Inferior parietal cortex (tissue), 1 donor: ENCODE data around the gene RTN1.

Experiments used
- DNase-seq: peaks from one replicate; pipeline ENCODE4 v3.0.0-alpha.2; 2016; ENCODE audit errors: extremely low spot score

RTN1 gene, protein sequence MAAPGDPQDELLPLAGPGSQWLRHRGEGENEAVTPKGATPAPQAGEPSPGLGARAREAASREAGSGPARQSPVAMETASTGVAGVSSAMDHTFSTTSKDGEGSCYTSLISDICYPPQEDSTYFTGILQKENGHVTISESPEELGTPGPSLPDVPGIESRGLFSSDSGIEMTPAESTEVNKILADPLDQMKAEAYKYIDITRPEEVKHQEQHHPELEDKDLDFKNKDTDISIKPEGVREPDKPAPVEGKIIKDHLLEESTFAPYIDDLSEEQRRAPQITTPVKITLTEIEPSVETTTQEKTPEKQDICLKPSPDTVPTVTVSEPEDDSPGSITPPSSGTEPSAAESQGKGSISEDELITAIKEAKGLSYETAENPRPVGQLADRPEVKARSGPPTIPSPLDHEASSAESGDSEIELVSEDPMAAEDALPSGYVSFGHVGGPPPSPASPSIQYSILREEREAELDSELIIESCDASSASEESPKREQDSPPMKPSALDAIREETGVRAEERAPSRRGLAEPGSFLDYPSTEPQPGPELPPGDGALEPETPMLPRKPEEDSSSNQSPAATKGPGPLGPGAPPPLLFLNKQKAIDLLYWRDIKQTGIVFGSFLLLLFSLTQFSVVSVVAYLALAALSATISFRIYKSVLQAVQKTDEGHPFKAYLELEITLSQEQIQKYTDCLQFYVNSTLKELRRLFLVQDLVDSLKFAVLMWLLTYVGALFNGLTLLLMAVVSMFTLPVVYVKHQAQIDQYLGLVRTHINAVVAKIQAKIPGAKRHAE

DNA sequence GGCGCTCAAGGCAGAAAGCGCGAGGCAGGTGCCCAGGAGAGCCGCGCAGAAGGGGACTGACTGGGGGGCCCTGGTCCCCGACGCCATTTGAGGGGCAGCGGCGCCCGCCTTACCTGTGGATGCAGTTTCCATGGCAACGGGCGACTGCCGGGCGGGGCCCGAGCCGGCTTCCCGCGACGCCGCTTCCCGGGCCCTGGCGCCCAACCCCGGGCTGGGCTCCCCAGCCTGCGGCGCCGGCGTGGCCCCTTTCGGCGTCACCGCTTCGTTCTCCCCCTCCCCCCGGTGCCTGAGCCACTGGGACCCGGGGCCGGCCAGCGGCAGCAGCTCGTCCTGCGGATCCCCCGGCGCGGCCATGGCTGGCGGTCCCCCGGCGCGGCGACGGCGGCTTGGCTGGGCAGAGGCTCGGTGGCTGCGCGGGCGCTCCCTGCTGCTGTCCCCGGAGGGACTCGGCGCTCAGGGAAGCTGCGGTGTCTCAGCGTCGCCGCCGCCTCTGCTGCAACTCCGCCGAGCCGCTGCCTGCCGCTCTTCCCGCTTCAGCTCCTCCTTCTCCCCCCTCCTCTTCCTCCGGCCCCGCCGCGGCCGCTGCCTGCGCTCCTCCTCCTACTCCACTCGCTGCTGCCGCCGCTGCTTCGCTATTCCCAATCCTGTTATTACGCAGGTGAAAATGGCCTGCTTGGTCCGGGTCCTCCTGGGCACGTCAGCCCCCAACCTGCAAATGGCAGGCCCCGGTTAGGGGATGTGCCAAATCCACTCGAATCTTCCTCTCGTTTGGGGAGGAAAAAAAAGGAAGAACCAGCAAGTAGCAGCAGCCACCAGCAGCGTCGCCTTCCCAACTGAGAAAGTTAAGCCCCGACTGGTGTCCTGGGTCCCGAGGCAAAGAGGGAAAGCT, at the start of gene RTN1:
RTN1 (minus strand) TSS at position 500 of the 889 bp plus-strand sequence; CDS start at position 354, 146 bp downstream.
- peak; percentile 75 for DNase-seq

DNA sequence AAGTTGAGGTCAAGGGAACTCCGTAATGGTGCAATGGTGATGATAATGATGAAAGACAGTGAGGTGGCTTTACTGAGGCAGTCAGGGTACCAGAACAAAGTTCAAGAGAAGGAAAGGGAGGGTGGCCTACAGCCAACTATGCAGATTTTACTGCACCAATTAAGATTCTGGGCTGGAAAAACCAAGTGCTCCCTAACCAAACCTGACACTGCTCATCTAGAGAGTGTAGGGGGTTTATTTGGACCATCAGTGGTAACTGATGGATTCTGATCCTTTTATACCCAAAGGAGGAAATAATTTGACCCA, 49.8 kb upstream of the RTN1 start:
- DNase-seq, result no peak

DNA sequence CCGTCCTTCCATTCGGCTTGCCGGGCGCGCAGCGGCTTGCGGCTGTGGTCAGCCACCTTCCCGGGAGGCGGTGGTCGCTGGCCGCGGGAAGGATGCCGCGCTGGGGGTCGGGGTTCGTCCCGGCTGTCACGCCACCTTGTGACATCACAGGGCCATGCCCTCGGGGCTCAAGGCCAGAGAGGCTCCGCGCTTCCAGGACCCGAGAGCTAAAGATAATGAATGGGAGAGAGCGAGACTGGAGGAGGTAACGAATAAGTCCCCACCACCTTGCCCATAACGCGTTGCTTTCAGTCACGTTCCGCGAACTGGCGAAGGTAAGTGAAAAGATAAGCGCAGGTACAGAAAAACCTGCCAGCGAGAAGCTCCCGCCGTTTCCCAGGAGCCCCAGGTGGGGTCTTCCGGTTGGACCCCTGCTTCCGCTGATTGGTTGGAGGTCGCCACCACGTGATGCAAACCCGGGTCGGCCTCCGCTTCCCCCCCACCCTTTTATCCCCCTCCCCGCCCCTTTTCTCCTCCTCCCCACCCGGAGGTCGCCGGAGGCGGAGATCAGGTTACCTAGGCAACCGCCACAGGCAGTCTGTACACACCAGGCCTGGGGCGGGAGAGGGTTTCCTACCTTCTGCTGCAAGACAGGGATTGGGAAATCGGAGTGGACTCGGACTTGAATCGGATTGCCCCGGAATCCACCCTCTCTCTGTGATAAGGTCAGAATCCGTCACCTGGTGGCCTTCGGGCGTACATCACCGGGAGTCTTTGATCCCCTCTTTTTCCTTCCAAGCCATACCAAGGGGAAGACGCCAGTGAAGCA, 49.2 kb upstream of the RTN1 start, which contains the start of gene LRRC9:
LRRC9 (plus strand) TSS at position 575 of the 808 bp plus-strand sequence.
- peak; percentile 28 for DNase-seq

DNA sequence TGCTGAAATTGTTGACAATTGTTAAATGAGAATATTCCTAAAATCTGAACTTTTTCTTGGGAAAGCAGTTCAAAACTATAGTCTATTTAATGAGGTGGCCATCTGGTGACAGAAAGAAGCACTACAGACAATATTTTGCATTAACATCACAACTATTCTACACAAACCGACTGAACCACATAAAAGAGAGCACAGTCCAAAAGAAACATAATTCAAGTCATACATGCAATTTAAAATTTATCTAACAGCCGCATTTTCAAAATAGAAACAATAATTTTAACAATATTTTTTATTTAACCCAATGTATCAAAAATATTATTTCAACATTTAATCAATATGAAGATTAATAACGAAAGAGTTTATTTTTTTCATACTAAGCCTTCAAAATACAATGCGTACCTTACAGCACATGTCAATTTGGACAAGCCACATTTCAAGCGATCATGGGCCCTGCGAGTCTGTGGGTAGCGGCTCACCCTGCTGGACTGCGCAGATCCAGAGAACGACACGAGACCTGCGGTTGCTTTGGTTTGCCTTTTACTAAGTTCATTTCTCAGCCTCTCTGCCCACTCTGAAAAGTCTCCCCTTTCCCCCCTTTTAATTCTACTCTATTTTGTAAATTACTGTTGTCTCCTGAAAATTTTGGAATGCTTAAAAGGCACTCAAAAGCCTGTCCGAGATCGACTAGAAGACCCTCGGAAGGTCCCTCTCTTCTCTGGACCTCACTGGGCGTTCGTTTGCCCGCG, 48.4 kb upstream of the RTN1 start:
- DNase-seq, result peak; percentile 70

DNA sequence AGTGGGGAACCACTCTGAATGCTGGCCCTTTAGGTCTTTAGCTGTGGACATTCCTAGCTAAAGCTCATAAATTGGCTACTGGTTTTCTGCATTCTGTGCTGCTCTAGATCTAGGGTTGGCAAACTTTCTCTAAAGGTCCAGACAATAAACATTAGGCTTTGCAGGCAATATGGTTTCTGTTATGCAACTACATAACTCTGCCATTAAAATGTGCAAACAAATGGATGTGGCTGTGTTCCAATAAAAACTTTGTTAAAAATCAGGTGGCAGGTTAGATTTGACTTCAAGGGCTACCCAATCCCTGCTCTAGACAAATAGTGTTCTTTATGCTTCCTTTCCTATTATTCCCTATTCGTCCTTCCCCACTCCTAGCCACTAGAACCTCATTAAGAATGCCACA, 42.6 kb upstream of the RTN1 start:
- DNase-seq, result no peak

DNA sequence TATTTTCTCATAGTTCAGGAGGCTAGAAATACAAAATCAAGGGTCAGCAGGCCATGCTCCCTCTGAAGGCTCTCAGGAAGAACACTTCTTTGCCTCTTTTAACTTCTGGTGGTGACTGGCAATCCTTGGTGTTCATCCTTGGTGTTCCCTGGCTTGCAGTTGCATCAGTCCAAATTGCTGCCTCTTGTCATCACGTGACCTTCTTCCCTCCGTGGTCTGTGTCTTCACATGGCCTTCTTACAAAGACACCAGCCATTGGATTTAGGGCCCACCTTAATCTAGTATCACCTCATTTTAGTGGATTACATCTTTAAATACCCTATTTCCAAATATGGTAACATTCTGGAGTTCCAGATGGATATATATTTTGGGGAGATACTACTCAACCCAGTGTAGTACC, 41.9 kb upstream of the RTN1 start:
- no peak for DNase-seq

DNA sequence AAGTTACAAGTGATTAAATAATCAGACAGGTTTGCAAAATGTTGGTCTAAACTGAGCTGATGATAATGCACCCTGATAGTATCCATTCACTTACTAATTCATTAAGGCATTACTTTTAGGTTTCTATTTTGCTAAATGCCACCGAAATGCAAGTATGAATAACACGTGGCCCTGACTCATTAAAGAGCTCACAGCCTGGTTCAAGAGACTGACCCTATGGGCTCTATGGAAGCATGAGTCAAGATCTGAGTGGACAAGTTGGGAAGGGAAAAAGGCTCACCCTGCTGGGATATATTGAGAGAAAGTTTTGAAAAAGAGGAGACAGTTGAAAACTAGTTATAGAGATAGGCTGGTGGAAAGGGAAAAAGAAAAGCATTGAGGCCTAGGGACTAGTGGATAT, 34.6 kb upstream of the RTN1 start:
- DNase-seq, result no peak

DNA sequence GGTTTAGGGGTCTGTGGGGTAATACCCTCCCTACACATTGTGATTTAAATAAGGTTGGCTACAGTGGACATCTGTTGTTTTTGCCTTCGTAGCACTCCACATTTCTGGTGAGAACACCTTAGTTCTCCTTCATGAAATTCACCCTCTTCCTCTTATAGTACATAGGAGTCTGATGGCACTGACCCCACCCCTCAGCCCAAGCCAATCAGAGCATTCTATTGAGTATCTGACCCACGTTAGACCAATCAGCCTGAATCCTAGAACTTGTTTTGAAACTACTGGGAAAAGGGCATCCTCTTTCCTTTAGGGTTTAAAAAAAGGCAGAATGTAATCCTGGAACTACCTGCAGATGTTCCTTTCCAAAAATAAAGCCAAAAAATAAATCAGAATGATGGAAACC, 33.6 kb upstream of the RTN1 start:
- no peak for DNase-seq

DNA sequence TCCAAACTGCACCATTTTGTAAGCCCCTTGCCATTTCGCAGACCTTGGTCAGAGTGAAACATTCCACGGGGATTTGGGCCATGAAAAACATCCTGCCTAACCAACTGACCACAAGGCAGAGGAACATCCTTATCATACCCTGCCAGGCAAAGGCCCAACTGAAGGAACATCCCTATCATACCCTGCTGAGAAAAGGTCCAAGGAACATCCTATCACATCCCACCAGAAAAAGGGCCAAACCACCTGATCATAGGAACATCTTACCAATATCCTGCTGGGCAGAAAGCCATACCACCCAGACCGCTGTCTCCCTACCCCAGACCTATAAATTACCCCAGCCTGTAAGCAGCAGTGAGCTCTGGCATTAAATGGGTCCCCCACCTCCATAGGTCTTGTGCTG, 30.0 kb upstream of the RTN1 start:
- no peak for DNase-seq

DNA sequence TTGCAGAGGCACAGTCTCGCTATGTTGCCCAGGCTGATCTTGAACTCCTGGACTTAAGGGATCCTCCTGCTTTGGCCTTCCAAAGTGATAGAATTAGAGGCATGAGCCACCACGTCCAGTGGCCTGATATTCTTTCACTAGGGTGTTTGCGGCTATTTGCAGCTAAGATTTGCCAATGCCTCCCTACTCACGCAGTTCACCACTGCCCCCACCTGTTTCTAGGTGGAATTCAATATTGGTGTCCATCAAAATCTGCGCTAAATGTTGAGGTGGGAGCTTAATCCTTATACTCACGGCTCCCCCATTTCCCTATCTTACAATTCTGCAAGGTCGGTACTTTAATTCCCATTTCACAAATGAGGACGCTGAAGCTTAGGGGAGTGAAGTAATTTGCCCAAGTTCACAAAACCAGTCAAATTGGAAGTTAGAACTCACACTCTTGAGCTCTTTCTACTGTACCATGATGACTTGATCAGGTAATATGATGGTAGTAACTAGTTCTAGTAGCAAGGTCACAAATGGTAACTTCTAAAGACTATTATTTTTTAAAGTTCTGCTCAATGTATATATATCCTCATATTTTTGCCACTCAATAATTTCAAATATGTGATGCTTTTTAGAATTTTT, 27.3 kb upstream of the RTN1 start:
- peak; percentile 52 for DNase-seq

DNA sequence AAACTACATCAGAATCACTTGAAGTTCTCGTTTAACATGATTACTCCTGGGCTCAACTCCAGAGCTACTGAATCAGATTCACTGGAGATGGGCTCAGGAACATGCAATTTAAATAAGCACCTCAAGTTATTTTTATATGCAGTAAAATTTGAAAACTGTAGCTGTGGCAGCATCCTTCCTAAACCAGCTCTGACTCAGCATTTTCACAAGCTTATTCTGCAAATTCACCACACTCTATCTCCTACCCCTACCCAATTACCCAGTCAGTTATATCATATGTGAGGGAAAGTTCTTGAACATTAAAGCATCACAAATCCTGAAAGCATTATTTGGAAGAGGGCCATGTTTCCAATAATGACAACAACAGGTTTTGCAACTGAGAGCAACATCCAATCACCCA, 25.1 kb upstream of the RTN1 start:
- DNase-seq, result peak; percentile 17

DNA sequence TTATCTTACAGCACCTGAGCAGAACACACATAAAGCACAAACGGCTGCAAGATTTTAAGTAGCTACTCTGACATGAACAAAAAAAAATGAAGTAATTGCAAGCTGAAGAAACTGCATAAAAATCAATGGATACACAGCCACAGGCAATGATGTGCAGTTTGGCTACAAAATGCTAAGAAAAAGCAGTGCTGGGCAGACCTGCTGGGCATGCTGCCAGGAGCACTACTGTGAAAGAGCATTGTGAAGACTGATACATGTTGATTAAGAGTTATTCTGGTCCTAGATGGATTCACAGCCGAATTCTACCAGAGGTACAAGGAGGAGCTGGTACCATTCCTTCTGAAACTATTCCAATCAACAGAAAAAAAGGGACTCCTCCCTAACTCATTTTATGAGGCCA, 20.1 kb upstream of the RTN1 start:
- no peak for DNase-seq

DNA sequence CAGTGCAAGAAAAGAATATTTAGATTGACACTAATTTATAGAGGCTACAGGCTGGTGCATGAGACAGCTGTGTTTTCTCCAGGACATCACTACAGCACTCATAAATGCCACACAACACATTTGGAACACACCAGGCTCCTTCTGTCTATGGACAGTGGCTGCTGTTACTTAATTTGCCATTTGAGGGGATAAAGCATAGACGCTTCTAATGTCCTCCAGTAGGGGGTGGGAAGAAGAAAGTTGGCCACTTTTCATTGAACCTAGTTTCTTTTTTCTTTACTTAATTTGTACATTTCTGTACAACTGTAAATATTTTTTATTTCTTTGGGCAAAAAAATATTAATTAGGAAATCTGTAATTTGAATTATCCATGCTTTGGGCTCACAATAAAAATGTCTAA, 12.4 kb upstream of the RTN1 start:
- DNase-seq, result no peak

DNA sequence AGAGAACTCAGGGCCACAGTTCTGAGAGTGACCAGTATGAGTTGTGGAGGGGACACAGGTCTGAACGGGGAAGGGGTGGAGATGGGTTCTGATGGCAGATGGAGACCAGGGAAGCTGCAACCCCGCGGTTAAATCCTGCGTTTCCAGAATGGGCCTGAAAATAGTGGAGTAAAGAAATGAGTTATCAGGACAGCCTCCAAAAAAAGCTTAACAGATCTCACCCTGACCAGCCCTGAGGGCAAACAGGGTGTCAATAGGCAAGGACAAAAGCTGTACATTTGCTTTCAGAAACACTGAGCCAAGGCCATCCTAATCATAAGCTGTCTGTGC, 555 bp upstream of the RTN1 start:
- DNase-seq, result peak; percentile 52

DNA sequence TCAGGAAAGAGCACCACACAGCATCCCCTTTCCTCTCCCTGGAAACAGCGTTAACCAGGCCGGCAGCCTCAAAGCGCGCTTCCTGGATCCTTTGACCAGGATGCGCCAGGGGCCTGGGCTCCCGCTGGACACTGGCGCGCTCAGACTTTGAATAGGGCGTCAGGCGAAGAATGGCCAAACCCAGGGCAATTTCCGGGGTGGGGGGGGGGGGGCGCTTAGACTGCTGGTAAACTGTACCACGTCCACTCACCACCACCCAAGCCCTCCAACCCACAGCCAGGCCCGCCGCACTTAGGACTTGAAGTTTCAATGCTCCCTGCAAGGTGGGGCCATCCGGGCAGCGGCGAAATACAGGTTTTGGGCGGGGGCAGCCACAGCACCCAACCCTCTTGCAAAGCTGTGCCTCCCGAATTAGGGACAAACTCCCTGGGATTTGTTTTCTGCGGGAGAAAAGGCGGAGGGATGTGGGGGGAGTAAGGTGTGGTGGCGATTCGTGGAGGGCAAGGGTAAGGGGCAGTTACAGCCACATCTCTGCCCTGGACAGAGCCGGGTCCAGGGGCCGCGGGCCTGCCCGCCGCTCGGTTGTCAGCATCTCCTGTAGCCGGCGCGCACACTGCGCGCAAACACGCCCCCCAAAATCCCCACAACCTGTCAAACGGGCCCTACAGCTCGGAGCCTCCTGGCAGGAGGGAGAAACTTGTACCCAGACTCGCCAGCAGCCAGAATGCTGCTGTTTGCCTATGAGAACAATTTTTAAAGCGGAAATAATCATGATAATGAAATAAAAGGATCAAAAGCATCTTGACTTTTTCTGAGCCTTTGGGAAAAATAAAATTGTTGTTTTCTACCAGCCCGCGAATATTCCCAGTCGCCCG, 958 bp downstream of the RTN1 start:
- DNase-seq, result no peak

DNA sequence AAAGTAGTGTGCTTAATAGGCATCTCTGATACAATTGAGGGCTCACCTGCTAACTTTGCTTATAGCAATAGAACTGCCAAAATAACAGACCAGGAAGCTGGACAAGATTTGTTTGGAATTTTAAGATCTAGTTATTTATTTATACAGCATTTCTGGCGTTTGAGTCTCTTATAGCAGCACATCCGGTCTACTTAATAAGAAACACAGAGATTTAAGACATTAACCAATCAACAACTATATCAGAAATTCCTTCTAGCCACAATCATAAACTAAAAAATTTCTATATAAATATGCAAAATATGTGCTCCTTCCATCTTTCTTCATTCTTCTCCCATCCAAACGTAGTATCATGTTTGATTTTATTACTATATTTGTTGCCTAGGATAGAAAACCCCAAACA, 2.6 kb downstream of the RTN1 start:
- DNase-seq, result no peak

DNA sequence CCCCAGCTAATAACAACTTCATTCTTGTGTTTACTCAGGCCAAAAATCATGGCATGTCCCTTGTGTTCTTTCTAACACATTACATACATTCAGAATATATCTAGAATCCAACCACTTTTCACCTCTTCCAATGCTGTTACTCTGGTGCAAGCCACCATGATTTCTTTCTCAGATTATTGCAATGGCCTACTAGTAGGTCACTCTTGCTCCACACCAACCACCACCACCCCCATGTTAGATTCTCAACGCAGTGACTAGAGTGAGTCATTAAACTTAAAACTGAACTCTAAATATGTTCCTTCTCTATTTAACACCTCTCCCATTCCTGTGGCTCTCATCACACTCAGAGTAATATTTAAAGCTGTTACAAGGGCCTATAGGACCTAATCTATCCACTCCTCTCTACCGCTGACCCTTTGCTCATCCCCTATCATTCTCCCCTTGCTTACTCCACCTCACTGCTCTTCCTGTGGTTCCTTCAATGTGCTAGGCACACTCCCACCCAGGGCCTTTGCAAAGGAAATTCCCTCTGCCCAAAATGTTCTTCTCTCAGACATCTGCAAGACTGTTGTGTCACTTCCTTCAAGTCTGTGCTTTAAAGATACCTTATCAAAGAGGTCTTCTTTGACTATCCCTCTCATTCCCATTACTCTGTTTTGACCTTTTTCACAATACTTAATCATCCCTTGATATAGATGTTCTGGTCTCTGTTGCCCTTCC, 6.6 kb downstream of the RTN1 start:
- no peak for DNase-seq

DNA sequence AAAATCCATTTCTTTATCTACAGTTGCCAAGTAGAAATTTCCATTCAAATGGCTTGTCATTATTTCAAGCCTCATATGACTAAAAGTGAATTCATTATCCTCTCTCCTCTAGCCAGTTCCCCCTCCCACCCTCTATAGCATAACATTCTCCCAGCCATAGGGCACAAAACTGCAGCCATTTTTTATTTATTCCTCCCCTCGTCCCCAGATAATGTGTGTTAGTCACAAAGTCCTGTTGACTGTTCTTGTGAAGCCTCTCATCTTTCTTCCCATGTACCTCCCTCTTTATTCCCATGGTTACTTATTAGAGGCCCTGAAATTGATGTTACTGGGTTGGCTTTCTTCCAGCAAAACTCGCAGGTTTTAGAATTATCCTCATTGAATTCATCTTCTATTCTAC, 13.2 kb downstream of the RTN1 start:
- no peak for DNase-seq

DNA sequence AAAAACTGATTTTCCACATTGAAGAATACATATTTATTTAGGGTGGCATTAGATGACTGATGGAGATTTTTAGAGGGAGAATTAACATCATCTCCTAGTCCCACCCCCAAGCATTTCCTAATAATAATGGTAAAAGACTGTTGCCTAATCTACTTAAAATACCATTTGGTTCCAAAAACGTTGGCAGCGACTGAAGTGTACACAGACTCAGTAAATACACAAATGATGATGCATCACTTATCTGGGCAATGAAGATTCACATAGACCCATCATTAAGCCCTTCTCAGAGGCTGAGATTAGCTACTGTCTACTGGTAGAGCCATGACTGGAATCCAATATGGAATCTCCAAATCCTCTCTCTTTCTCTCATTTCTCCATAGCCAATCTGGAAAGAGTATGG, 18.2 kb downstream of the RTN1 start:
- DNase-seq, result no peak
